IMR-90 (cell line): ENCODE data around the gene TEKT5.

ENCODE experiments used
- POLR2A ChIP-seq: IDR thresholded peaks from 2 replicates; pipeline ENCODE4 v1.6.1; 2012; ENCODE audit warnings: mild to moderate bottlenecking, low read depth, low read length
- SMC3 ChIP-seq: fragments of 150-350 bp; IDR thresholded peaks from 2 replicates; pipeline ENCODE4 v1.6.1; 2016; ENCODE audit warnings: low read depth, mild to moderate bottlenecking, antibody characterized with exemption, low read length, moderate library complexity
- TF ChIP-seq, protein P1 (sequence below): conservative IDR thresholded peaks from 2 replicates; pipeline ENCODE4 v1.5.1; 2012; ENCODE audit warnings: mild to moderate bottlenecking, low read depth, low read length, improper control_type of control experiment

GRCh38 chr16:10654592-10655414 is 39.9 kb downstream of the TEKT5 start:
- no peak for TF ChIP-seq SMC3
- TF ChIP-seq, protein P1, sequence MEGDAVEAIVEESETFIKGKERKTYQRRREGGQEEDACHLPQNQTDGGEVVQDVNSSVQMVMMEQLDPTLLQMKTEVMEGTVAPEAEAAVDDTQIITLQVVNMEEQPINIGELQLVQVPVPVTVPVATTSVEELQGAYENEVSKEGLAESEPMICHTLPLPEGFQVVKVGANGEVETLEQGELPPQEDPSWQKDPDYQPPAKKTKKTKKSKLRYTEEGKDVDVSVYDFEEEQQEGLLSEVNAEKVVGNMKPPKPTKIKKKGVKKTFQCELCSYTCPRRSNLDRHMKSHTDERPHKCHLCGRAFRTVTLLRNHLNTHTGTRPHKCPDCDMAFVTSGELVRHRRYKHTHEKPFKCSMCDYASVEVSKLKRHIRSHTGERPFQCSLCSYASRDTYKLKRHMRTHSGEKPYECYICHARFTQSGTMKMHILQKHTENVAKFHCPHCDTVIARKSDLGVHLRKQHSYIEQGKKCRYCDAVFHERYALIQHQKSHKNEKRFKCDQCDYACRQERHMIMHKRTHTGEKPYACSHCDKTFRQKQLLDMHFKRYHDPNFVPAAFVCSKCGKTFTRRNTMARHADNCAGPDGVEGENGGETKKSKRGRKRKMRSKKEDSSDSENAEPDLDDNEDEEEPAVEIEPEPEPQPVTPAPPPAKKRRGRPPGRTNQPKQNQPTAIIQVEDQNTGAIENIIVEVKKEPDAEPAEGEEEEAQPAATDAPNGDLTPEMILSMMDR, result no peak
- no peak for TF ChIP-seq POLR2A
